H9 (cell line): Measurements from ENCODE around the gene APPL2. TPM values are rescaled to one million over a fixed set of nuclear protein-coding genes. Genes with fewer than 3 reads are reported as not detected.

Source experiments
- DNase-seq: peaks from one replicate; pipeline ENCODE4 v3.0.0-alpha.2; 2017
- H2AFZ ChIP-seq: one replicate; pipeline ENCODE4 v1.6.1; 2013; ENCODE audit warnings: mild to moderate bottlenecking, low read length, control low read depth, moderate library complexity
- H2AK5ac ChIP-seq: 2 replicates; pipeline ENCODE4 v1.6.1; 2013; ENCODE audit warnings: low read length, control low read depth, mixed read lengths; ENCODE audit not compliant: insufficient read length
- H2BK120ac ChIP-seq: one replicate; pipeline ENCODE4 v1.6.1; 2013; ENCODE audit warnings: low read depth, mild to moderate bottlenecking, low read length, control low read depth, inconsistent platforms; ENCODE audit not compliant: poor library complexity, severe bottlenecking
- H2BK12ac ChIP-seq: 2 replicates; pipeline ENCODE4 v1.6.1; 2013; ENCODE audit warnings: low read length, control low read depth, mixed read lengths, low read depth; ENCODE audit not compliant: insufficient read length
- H2BK15ac ChIP-seq: 2 replicates; pipeline ENCODE4 v1.6.1; 2013; ENCODE audit warnings: low read depth, low read length, control low read depth
- H2BK20ac ChIP-seq: one replicate; pipeline ENCODE4 v1.6.1; 2013; ENCODE audit warnings: low read depth, mild to moderate bottlenecking, low read length, control low read depth, inconsistent platforms; ENCODE audit not compliant: poor library complexity, severe bottlenecking
- H2BK5ac ChIP-seq: 2 replicates; pipeline ENCODE4 v1.6.1; 2013; ENCODE audit warnings: low read length, control low read depth, mixed read lengths; ENCODE audit not compliant: insufficient read length
- H3K14ac ChIP-seq: 2 replicates; pipeline ENCODE4 v1.6.1; 2013; ENCODE audit warnings: low read length, control low read depth; ENCODE audit not compliant: insufficient read depth
- H3K18ac ChIP-seq: 2 replicates; pipeline ENCODE4 v1.6.1; 2013; ENCODE audit warnings: low read depth, mild to moderate bottlenecking, mixed read lengths, low read length, control low read depth; ENCODE audit not compliant: insufficient read length
- H3K23ac ChIP-seq: 2 replicates; pipeline ENCODE4 v1.6.1; 2013; ENCODE audit warnings: low read length, control low read depth, mixed read lengths, low read depth; ENCODE audit not compliant: insufficient read length
- H3K23me2 ChIP-seq: 2 replicates; pipeline ENCODE4 v1.6.1; 2013; ENCODE audit warnings: low read depth, mild to moderate bottlenecking, mixed read lengths, low read length, control low read depth; ENCODE audit not compliant: insufficient read length, poor library complexity, severe bottlenecking
- H3K27ac ChIP-seq: 2 replicates; pipeline ENCODE4 v1.5.1; 2013; ENCODE audit warnings: low read length, control low read depth, mixed read lengths, low read depth; ENCODE audit not compliant: insufficient read length
- H3K27me3 ChIP-seq: 2 replicates; pipeline ENCODE4 v1.6.1; 2013; ENCODE audit warnings: low read length, control low read depth, inconsistent platforms; ENCODE audit not compliant: insufficient read depth
- H3K4ac ChIP-seq: 2 replicates; pipeline ENCODE4 v1.6.1; 2013; ENCODE audit warnings: low read depth, mild to moderate bottlenecking, control low read depth, inconsistent platforms, low read length, moderate library complexity
- H3K4me1 ChIP-seq: 2 replicates; pipeline ENCODE4 v1.6.1; 2013; ENCODE audit warnings: low read length, control low read depth, inconsistent platforms; ENCODE audit not compliant: insufficient read depth
- H3K4me2 ChIP-seq: 2 replicates; pipeline ENCODE4 v1.6.1; 2013; ENCODE audit warnings: low read length, control low read depth, mixed read lengths; ENCODE audit not compliant: insufficient read length, insufficient read depth
- H3K56ac ChIP-seq: 2 replicates; pipeline ENCODE4 v1.6.1; 2013; ENCODE audit warnings: low read depth, mild to moderate bottlenecking, mixed read lengths, low read length, control low read depth; ENCODE audit not compliant: insufficient read length
- H3K79me1 ChIP-seq: 2 replicates; pipeline ENCODE4 v1.6.1; 2013; ENCODE audit warnings: low read depth, mild to moderate bottlenecking, moderate library complexity, low read length, control low read depth, inconsistent platforms; ENCODE audit not compliant: insufficient read depth, poor library complexity, severe bottlenecking
- H3K79me2 ChIP-seq: 2 replicates; pipeline ENCODE4 v1.6.1; 2013; ENCODE audit warnings: low read length, control low read depth, inconsistent platforms; ENCODE audit not compliant: insufficient read depth
- H3K9ac ChIP-seq: 2 replicates; pipeline ENCODE4 v1.6.1; 2013; ENCODE audit warnings: low read length, control low read depth, mixed read lengths; ENCODE audit not compliant: insufficient read length; ENCODE audit errors: extremely low read depth
- H3K9me3 ChIP-seq: one replicate; pipeline ENCODE4 v1.6.1; 2013; ENCODE audit warnings: low read depth, low read length, inconsistent platforms; ENCODE audit not compliant: control insufficient read depth
- H3T11ph ChIP-seq: one replicate; pipeline ENCODE4 v1.6.1; 2013; ENCODE audit warnings: mild to moderate bottlenecking, low read length, control low read depth, inconsistent platforms
- H4K20me1 ChIP-seq: one replicate; pipeline ENCODE4 v1.6.1; 2013; ENCODE audit not compliant: control insufficient read depth, insufficient read length, insufficient read depth
- H4K5ac ChIP-seq: 2 replicates; pipeline ENCODE4 v1.6.1; 2013; ENCODE audit warnings: low read depth, mild to moderate bottlenecking, mixed read lengths, low read length, control low read depth; ENCODE audit not compliant: insufficient read length
- H4K8ac ChIP-seq: replicated peaks from 2 replicates; pipeline ENCODE4 v1.6.1; 2013; ENCODE audit warnings: low read length, control low read depth, mixed read lengths, low read depth; ENCODE audit not compliant: insufficient read length
- H4K91ac ChIP-seq: 2 replicates; pipeline ENCODE4 v1.6.1; 2013; ENCODE audit warnings: low read depth, mild to moderate bottlenecking, moderate library complexity, mixed read lengths, low read length, control low read depth; ENCODE audit not compliant: insufficient read length
- H3K27ac Mint-ChIP-seq, 3 experiments: 2 replicates in 2 of 3; 3 replicates in 1 of 3; pipeline ENCODE4 v1.8.0; 2020 to 2021; ENCODE audit warnings: mixed read lengths in 3 of 3, mild to moderate bottlenecking in 1 of 3, moderate library complexity in 1 of 3
- H3K27me3 Mint-ChIP-seq: 2 replicates; pipeline ENCODE4 v1.8.0; 2021; ENCODE audit warnings: low read depth, mild to moderate bottlenecking, moderate library complexity, mixed read lengths
- H3K36me3 Mint-ChIP-seq, 3 experiments: 2 replicates in 2 of 3; 3 replicates in 1 of 3; pipeline ENCODE4 v1.8.0; 2020 to 2021; ENCODE audit warnings: low read depth in 3 of 3, mixed read lengths in 3 of 3; ENCODE audit not compliant: insufficient read depth in 1 of 3
- H3K4me1 Mint-ChIP-seq, 2 experiments: 2 replicates each; pipeline ENCODE4 v1.8.0; 2020; ENCODE audit warnings: mixed read lengths in 2 of 2
- H3K4me3 Mint-ChIP-seq, 2 experiments: 2 replicates in 1 of 2; 3 replicates in 1 of 2; pipeline ENCODE4 v1.8.0; 2020 to 2021; ENCODE audit warnings: mild to moderate bottlenecking in 2 of 2, mixed read lengths in 2 of 2, moderate library complexity in 1 of 2
- H3K9me3 Mint-ChIP-seq, 2 experiments: 2 replicates in 1 of 2; 3 replicates in 1 of 2; pipeline ENCODE4 v1.8.0; 2020; ENCODE audit warnings: mild to moderate bottlenecking in 2 of 2, mixed read lengths in 2 of 2, moderate library complexity in 1 of 2
- CTCF ChIP-seq: fragments of 200-600 bp; sonication (generic); conservative IDR thresholded peaks from 3 replicates; pipeline ENCODE4 v1.8.0; 2021; ENCODE audit warnings: antibody characterized with exemption, mild to moderate bottlenecking
- WGBS: extraction: QIAGEN DNeasy Blood & Tissue Kit; methylation state at CpG from one replicate; pipeline ENCODE4 v1.1.7; 2013; ENCODE audit warnings: missing lambda C conversion rate, low lambda C conversion rate, mixed read lengths; ENCODE audit not compliant: insufficient read length; ENCODE audit errors: extremely low coverage; 5-methylcytosine and 5-hydroxymethylcytosine counted together
- total RNA-seq: library from RNA; stranded (reverse); gene quantifications from 2 replicates; pipeline ENCODE4 v1.2.1, GENCODE V29; 2021

Gene APPL2
- total RNA-seq, 1 experiment from 2014 or later = 18.5 TPM

GRCh38 chr12:105271364-105271763, 35.4 kb upstream of the APPL2 start:
- H2BK20ac ChIP-seq = no peak overlapping the region
- no peaks in the 10 kb centered on the region for H3K9me3 Mint-ChIP-seq
- no peak overlapping the region for H2AFZ ChIP-seq
- no peak overlapping the region for H4K8ac ChIP-seq
- no peak overlapping the region for H3K4me3 Mint-ChIP-seq
- no peak overlapping the region for H2BK12ac ChIP-seq
- H2BK5ac ChIP-seq = no peak overlapping the region
- peaks cover 5 to 7% of the 10 kb centered on the region in 2 experiments for H3K4me1 Mint-ChIP-seq
- H3K9me3 ChIP-seq = no peaks in the 10 kb centered on the region
- H3K23ac ChIP-seq = no peak overlapping the region
- no peak overlapping the region for H3K18ac ChIP-seq
- no peak overlapping the region for H2BK120ac ChIP-seq
- no peak overlapping the region for H3K4ac ChIP-seq
- no peak overlapping the region for H3K9ac ChIP-seq
- H3K79me2 ChIP-seq = no peaks in the 10 kb centered on the region
- H3K79me1 ChIP-seq = no peaks in the 10 kb centered on the region
- H3K56ac ChIP-seq = no peak overlapping the region
- no peaks in the 10 kb centered on the region for H3K27me3 Mint-ChIP-seq
- H3K36me3 Mint-ChIP-seq = no peaks in the 10 kb centered on the region
- no peak for DNase-seq
- WGBS = no CpG with 5 or more reads among the region's 1 CpG
- no peak overlapping the region for H3K14ac ChIP-seq
- H3K27ac ChIP-seq = no peak overlapping the region
- H3K27me3 ChIP-seq = no peaks in the 10 kb centered on the region
- no peak overlapping the region for H2BK15ac ChIP-seq
- no peaks in the 10 kb centered on the region for H3K4me1 ChIP-seq
- TF ChIP-seq CTCF = no peak
- H3T11ph ChIP-seq = no peak overlapping the region
- H4K20me1 ChIP-seq = no peaks in the 10 kb centered on the region
- no peak overlapping the region for H2AK5ac ChIP-seq
- H3K23me2 ChIP-seq = no peaks in the 10 kb centered on the region
- no peak overlapping the region for H3K4me2 ChIP-seq
- no peak overlapping the region for H4K5ac ChIP-seq
- no peak overlapping the region for H4K91ac ChIP-seq
- no peak overlapping the region for H3K27ac Mint-ChIP-seq
